Measurements from ENCODE around the gene SLC1A2.

DNA sequence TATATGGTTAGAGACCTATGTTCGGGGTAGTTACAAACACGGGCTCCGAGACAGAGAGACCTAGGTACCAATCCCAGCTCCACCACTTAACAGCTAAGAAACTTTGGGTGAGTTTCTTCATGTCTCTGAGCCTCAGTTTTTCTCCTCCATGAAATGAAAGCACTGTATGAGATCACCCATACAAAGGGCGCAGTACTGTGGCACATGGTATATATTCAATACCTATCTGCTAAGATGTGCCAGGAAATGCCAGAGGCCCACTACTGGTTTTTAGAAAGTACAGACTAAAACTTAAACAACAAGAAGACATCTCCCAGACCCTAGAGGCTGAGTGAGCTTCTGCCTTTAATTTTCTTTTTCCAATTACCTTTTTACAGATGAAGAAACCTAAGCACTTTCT, 69.5 kb downstream of the SLC1A2 start:
- TF ChIP-seq CTCF (IDR thresholded peaks at IDR 0.05) (no peak), POLR2A (IDR thresholded peaks at IDR 0.05) (no peak)

All from lower leg skin (tissue), 3 donors.